Activated T-helper 1 cell treated with Interleukin-2 at 50 U/mL for 16 hours (primary cell): ENCODE data around the gene TLX1.
A peak's percentile ranks its signal among the peaks of the same experiment; 100 is the strongest.

Experiments
- DNase-seq: peaks from one replicate; pipeline ENCODE4 v3.0.0-alpha.2; 2020; ENCODE audit warnings: low read depth

Gene TLX1

DNA sequence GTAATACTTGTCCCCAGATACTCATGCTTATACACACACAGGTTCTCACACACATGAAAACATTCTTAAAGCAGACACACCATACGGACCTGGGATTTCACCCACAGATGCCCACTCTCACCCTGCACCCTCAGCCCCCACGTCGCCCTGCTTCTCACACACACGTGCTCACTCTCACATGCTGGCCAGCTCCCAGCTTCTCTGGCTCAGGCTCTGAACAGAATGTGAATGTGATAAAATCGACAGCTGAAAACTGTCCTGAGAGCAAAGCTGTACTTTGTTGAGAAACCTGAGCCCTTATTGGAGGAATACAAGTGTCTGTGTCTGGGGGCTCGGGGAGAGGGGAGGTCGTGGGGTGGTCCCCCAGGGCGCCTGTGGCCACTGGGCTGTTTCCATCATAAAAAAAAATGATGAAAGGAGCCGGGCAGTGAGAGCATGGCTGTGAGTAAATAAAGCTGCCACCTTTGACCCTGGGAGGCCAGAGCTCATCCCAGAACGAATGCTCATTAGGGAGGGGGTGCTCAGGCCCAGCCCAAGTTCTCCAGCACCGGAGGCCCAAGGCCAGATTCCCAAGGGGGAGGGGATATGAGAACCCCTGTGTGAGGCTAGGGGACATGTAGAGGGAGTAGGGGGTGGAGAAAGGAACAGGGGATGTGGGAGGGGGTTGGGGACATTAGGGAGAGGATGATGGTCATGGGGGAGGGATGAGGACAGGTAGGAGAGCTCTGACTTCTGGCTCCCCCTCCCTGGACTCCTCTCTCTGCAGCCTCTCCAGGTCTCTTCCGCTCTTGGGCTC is 18.1 kb upstream of the TLX1 start:
- no peak for DNase-seq

DNA sequence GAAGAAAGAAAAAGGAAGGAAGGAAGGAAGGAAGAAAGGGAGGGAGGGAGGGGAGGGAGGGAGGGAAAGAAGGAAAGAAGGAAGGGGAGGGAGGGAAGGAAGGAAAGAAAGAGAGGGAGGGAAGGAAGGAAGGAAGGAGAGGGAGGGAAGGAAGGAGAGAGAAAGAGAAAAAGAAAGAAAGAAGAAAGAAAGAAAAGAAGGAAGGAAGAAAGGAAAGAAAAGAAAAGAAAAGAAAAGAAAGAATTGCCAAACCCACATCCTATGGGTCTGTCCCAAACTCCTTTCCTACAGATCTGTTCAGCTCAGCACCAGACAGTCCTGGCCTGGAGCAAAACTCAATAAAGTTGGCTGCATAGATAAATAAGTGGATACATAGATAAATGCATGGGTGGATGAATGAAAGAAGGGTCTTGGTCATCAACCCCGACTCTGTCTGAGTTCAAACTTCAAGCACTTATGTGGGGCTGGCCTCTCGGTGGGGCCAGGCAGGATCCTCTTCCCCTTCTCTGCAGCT is 17.2 kb upstream of the TLX1 start:
- no peak for DNase-seq

DNA sequence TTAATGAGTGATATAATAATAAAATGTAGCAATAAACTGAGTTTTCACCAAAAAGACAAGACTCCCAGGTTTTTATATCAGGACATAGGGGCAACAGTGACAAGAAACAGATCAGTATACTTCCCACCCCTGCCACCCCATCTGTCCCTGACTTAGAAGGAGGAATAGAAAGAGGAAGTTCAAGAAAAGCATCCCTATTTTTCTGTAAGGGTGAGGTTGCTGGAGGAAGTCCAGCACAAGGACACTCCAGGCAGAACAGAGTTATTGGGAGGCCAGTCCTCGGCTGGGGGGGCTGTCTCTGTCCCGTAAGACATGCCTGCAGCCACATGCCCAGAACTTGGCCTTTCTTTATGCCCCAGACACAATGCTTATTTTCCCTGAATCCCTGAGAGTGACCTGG is 16.5 kb upstream of the TLX1 start:
- no peak for DNase-seq

DNA sequence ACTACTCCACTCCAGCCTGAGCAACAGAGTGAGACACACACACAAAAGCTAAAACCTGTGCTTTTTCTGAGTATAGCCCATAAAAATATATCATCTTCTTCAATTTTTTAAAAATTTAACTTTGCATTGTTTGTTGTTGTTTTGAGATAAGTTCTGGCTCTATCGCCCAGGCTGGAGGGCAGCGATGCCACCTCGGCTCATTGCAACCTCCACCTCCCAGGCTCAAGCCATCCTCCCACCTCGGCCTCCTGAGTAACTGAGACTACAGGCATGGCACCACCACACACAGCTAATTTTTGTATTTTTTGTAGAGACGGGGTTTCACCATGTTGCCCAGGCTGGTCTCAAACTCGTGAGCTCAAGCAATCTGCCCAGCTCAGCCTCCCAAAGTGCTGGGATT is 14.3 kb upstream of the TLX1 start:
- no peak for DNase-seq

DNA sequence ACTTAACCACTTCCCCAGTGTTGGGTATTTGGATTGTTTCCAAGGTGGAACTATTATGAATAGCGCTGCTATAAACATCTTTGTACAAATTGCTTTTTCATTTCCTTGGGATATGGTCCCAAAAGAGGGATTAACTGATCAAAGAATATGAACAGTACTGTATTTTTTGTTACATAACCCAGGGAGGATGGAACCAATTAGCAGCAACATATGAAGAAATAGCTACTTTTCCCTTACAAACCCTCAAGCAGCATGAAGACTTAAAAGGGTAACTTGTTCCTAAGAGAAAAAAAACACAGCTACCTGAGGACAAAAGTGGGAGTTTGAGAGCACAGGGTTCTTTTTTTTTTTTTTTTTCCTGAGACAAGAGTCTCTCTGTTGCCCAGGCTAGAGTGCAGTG is 13.1 kb upstream of the TLX1 start:
- no peak for DNase-seq

DNA sequence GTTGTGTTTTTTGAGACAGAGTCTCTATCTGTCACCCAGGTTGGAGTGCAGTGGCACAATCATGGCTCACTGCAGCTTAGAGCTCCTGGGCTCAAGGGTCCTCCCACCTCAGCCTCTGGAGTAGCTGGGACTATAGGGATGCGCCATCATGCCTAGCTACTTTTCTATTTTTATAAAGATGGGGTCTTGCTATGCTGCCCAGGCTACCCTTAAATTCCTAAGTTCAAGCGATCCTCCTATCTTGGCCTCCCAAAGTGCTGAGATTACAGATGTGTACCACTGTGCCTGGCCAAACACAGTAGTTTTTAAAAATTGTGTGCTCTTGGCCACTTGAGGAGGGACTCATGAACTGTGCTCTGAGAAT is 10.6 kb upstream of the TLX1 start:
- DNase-seq = no peak

DNA sequence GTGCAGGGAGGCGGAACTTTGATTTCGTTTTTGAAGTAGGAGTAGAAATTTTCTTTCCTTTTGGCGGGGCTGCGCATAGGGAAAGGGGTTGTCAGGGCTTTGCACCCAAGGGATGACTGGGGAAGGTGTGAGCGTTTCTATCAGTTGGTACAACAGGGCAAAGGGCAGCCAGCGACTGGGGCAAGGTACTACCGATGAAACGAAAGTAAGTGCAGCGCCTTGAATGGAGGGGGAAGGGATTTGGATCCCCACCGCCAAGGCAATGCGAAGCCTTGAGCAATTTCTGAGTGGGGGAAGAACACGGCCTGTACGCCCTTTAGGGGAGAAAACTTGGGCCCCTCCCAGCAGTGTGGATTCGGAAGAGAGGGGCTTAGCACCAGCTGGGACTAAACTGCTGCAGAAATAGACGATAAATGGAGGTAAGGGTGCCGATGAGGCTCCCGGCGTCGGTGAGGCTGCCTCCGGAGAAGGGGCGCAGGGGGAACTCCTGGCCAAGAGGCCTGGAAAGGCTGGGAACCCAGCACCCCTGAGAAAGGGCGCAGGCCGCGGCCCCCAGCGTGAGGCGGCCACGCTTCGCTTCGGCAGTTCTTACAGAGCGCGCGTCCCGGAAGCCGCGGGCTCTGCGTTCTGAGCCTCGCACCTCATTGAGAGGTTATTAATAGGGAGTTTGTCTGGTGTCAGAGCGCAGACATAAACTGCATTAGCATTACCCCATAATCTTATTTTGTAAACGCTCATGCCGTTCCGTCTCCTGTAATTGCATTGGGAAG is 10.0 kb upstream of the TLX1 start:
- peak; percentile 24 for DNase-seq

DNA sequence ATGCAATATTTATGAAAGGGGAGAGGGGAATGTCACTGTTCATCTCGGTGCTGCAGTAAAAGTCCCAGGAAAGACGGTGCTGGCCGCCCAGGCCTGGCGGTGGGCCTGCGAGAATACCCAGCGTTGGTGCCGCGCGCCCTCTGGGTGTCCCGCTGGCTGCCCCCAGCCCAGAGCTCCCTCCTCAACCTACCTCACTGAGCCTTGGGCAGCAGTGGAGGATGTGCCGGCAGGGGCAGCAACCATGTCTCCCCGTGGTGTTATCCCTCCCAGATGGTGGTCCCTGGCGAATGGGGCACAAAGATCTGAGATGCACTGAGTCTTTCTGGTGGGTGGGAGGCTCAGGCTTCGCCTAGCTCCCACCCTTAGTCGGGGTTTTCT is 9.5 kb upstream of the TLX1 start:
- no peak for DNase-seq

DNA sequence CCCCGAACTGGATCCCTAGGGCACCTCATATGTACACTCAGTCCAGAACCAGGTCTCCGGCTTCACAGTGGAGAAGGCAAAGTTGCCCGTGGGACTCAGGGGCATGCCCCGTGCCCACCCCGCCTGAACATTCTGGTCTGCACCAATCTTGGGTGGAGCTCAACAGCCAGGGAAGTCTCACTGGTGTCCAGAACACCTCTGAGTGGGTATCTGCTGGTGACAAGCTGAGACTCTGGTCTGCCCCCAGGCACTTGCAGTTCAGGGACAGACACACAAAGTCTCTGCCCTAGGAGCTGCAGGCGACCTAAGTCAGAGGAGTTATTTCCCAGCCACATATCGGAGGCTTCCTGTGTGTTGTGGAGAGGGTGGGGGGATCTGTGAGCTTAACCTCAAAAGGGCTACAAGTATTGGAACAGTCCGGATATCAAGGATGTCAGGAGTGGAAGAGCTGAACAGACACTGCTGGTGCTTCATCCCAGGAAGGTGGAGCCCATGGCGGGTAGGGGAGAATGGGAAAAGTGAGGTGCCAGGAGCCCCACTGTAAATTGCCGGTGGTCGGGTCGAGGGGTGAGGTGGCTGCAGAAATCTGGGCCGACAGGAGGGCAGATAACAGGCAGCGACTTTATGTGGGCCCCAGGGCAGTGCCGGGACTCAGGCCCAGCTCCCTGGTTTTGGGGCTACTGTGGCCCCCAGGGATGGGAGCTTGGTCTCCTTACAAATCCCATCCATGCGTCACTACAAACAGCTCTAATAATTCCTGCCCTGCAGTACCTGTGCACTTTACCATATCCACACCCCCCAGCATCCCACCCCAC is 8.6 kb upstream of the TLX1 start:
- DNase-seq = no peak

DNA sequence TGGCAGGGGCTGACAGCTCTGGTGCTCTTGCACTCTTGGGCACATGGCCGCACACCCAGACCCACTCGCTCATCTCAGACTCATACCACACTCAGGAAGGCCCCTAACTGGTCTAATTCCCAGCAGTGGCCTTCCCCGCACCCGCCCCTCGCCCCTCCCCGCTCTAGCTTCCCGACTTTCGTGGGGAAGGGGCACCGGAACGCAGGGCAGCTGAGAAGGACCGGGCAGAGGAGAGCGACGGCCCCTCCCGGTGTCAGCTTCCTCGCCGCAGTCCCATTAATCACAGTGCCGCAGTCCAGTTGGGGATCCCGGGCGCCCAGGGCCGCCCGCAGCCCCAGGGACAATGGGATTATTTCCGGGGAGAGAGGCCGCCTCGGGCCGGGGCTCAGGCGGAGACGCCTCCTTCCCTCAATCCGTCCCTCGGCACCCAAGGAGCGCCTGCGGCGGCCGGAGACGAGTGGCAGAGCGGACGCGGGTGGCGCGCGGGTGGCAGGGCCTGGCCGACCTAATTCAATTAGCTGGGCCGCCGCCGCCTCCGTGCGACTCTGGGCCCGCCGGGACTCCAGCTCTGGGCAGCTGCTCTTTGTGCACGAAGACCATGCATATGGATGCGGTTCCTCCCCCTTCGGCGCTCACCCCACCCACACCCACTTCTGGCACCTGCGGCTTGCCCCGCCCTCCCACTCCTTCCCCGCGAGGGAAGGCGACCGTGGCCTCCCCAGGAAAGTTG is 7.8 kb upstream of the TLX1 start:
- DNase-seq = no peak

DNA sequence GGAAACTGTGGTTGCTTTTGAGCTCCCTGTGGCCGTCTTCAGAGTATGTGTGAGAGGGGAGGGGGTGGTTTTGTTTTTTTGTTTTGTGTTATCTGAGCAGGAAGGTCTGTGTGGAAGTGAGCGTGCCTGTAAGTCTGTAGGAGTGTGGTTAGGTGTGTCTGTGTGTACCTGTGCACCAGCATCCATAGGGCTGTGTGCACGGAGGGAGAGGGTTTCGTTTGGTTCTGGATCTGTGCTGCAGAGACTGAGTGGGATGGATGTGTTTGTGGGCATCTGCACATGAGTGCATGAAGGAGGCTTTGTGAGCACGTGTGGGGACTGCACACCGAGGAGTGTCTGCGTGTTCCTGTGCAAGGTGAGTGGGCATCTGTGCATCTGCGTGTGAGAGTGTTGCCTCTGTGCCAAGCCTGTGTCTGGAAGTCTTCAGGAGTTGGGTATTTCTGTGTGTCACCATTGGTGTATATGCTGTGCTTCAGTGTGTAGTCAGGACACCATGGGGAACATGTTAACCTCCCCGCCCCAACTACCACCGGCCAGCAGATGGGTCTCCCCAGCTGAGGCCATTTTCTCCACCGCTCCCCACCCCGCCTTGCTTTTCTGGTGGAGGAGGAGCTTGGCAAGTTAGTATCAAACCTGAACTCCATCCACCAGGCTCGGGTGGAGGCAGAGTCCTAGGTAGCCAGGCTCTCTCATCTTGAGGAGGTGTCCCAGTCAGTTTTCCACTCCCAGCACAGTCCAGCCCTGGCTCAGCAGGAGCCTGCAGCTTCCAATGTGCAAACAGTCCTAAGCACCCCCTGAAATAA is 7.1 kb upstream of the TLX1 start:
- no peak for DNase-seq

DNA sequence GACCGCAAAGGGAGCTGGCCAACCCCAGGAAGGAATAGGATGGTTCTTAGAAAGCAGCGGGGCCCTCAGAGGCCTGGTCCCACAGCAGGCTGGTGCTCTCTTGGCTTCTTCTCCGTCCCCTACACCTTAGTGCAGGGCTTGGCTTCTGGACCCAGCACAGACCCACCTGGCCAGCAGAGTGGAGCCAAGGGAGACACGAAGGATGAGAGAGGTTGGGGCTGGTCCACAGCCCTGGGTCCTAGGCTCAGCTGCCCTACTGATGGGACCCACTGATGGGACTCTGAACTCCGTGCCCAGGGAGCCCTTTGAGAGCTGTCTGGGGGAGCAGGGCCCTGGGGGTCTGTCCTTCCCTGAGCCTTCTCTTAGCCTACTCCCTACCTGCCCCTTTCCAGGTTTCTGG is 6.2 kb upstream of the TLX1 start:
- no peak for DNase-seq

DNA sequence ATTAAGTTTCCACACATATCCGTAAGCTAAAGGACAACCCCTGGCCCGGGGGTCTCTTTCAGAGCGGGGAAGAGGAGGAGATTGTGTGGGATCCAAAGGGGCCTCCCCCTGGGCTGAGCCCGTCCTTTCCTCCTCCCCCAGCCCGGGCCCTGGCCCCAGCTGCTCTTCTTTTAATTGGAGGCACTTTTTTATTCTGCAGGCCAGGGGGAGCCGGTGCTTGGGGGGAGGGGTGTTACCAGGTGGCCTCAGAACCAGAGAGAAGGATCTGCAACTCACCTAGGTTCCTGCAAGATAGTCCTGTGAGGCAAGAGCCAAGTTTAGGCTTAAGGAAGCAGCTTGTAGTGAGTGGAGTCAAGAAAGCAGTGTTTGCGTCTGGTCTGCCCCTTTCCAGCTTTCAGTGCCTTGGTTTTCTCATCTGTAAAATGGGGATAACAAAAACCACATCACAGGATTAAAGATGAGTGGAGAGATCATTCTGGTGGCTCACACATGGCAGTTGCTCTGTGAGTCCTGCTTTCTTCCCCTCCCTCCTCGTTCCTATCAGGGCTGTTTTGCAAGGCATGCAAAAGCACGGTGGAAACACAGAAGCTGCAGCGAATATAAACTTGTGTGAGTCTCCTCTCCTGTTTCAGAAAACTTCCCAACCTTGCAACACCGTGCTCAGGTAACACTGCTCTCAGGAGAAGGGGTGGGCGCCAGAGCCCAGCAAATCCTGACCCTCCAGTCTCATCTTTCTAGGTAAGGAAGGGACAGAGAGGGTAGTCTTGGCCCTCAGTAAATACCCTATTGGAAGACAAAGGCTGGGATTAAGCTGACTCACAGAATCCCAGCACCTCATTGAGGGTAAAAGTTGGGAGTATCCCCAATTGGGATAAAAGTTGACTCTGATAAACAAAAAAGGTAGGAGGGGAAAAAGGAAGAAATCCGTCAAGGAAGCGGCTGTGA is 4.1 kb upstream of the TLX1 start:
- no peak for DNase-seq

DNA sequence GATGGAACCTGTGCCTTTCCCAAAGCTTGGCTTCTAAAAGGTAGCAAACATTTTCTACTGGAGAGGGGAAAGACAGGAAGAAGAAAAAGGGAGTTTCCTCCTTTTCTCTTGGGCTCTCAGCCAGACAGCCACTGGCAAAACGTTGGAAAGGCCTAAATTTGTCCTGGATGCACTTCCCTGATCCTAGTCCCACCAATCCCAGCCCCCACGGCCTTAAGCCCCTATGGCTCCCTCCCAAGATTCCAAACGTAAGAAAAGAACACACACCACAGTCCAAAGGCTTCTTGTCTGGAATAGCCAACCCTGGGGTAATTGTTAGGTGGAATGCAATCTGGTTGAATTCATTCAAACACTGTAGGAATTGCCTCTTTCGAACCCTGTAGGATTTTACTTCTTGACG is 959 bp upstream of the TLX1 start:
- DNase-seq = no peak

DNA sequence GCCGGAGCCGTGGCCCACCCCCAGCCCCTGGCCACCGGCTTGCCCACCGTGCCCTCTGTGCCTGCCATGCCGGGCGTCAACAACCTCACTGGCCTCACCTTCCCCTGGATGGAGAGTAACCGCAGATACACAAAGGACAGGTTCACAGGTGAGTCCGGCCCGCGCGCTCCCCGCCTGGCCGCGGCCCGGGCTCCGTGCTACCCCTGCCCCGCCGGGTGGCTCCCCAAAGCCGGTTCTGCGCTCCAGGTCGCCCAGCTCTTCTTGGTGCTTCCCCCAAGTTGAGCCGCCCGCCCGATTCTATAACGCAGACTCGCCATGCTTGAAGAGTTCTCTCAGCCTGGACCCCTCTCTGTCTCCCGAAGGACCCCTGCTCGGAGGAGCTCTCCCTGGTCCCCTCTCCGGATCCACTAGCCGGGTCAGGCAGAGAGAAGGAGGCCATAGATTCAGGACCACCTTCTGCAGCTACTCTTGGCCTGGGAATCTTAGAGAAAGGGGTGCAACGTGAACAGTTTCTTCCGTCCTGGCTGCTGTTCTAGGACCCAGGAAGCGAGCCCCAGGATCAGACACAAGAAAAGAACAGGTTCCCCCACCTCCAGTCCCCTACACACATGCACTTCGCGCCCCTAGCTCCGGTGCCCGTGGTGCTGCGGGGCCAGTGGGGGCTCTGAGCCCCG is 999 bp downstream of the TLX1 start:
- DNase-seq = no peak

DNA sequence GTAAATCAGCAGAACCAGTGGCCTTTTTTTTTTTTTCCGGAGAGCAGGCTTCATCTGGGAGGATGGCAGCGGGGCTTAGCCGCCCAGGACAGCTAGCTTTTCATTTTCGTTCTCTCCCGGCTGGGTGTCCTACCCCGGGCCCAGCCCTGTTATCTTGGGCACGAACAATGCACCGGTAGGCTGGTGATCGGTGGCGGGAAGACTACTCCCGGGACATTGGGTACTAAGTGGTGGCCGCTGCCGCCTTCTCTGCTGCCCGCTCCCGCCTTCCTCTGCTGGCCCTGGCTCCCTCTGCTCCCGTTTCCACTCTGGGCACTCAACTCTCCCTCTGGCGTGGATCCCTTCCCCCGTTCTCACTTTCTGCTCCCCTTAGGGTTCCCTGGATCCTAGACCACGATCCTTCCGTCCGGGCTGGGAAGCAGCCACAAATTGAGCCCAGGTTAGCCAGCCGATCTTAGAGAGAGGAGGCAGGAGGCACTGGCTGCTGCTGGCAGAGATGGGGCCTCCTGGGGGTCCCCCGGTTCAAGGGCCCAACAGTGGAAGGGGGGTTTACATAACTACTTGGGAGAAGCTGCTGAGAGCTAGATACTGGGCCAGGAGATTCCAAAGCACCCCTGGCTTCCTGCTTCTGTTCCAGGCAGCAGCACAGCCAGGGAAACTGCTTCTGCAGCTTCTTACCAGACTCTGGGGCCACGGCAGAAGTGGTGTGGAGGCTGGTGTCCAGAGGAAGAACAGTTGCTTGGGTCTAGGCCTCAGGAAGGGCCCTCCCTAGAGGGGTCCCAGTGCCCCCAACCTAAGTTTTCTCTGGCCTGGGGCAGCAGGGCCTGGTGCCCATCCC is 1.8 kb downstream of the TLX1 start:
- DNase-seq = no peak

DNA sequence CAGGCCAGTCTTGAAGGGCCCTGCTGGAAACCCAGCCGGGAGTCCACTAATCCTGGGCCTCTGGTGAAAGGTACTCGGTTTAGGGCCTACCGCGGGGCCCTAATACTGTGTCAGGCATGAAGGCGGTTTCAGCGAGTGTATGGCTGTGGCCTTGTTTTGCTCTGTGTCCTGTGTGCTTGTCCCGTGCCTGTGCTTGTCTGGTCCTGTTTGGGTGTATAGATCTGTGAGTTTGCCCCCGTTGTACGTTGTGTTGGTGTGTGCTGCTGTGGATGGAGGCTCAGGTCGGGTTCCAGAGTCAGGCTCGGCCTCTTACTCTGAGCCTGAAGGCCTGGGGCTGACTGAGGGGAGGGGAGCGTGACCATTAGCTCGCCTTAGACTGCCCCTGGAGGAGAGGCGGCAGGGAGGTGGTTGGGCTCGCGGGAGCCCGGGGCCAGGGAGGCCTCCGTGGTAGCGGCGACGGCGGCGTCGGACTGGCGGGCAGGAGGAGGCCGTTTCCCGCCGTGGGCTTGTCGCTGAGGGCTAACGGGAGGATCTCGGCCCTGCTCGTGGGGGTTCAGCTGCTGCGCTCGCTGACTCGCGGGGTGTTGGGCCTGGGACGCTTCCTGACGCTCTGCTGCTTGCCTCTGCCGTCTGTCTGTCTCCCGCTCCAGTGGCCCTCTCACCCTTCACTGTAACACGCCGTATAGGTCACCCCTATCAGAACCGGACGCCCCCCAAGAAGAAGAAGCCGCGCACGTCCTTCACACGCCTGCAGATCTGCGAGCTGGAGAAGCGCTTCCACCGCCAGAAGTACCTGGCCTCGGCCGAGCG is 2.6 kb downstream of the TLX1 start:
- DNase-seq = no peak
